Measurements from ENCODE around the gene FKBP7. TPM values are rescaled to one million over a fixed set of nuclear protein-coding genes. Genes with fewer than 3 reads are reported as not detected.

Gene FKBP7
- total and polyA plus RNA-seq, 9 donors: 31.6 to 79.2 (median 44.0) TPM

DNA sequence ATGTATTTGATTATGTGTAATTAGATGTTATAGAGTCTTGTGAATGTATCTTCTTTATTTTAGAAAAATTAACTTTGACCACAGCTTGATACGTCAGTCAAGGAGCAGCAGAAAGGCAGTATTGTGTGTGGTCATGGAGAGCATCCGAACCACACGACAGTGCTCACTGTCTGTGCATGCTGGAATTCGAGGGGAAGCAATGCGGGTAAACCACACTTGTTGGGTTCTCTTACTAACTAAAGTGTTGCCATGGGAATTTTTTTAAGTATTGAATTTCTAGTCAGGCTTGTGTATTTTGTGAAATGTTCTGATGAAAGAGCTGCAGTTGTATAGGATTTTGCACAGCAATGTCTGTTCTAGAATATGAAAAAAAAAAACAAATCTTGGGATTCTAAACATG lies 22.5 kb downstream of the FKBP7 start:
- 87 to 95% (median 94%) methylated on average over 5 of the region's 5 CpGs for WGBS, 3 donors
- Histone ChIP-seq H3K36me3 (no peaks in the 10 kb centered on the region), H3K27me3 (no peaks in the 10 kb centered on the region), H3K27ac (no peak overlapping the region), H3K4me3 (no peak overlapping the region), H3K4me1 (ENCODE audit: insufficient read depth) (peaks cover 1% of the 10 kb centered on the region), H3K9me3 (no peaks in the 10 kb centered on the region)
- TF ChIP-seq EP300 (IDR thresholded peaks at IDR 0.05) (no peak), POLR2A (IDR thresholded peaks at IDR 0.05) (no peak)
- TF ChIP-seq, protein P1, sequence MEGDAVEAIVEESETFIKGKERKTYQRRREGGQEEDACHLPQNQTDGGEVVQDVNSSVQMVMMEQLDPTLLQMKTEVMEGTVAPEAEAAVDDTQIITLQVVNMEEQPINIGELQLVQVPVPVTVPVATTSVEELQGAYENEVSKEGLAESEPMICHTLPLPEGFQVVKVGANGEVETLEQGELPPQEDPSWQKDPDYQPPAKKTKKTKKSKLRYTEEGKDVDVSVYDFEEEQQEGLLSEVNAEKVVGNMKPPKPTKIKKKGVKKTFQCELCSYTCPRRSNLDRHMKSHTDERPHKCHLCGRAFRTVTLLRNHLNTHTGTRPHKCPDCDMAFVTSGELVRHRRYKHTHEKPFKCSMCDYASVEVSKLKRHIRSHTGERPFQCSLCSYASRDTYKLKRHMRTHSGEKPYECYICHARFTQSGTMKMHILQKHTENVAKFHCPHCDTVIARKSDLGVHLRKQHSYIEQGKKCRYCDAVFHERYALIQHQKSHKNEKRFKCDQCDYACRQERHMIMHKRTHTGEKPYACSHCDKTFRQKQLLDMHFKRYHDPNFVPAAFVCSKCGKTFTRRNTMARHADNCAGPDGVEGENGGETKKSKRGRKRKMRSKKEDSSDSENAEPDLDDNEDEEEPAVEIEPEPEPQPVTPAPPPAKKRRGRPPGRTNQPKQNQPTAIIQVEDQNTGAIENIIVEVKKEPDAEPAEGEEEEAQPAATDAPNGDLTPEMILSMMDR (IDR thresholded peaks at IDR 0.05): no peak
- DNase-seq: no peak
- intact Hi-C loops (cut with DNase I): no loop called here

DNA sequence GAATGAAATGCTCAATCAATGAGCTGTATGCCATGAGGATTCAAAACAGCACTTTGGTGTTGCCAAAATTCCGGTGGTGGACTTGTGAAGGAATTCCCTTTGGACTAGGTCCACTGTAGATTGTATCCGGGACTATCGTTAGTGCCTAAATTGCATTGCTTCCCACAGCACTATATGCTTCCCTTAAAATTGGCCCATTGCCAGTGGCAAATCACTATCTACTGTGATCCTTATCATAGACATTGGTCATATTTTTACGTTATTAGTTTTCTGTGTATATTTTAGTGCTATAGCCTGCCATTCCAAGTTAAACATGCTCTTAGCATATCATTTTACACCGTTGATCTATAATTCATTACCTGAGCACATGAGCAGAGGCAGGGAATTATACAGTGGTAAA lies 25.5 kb downstream of the FKBP7 start:
- no peak for DNase-seq
- Histone ChIP-seq H3K27ac (no peak overlapping the region), H3K4me1 (ENCODE audit: insufficient read depth) (peaks cover 6% of the 10 kb centered on the region), H3K9me3 (no peaks in the 10 kb centered on the region), H3K27me3 (no peaks in the 10 kb centered on the region), H3K36me3 (no peaks in the 10 kb centered on the region), H3K4me3 (no peak overlapping the region)
- TF ChIP-seq EP300 (IDR thresholded peaks at IDR 0.05): no peak
- TF ChIP-seq, protein P1 (IDR thresholded peaks at IDR 0.05): no peak
- no peak for TF ChIP-seq POLR2A (IDR thresholded peaks at IDR 0.05)
- intact Hi-C loops (cut with DNase I): no loop called here
- 58 to 76% (median 62%) methylated on average over 5 of the region's 5 CpGs for WGBS, 3 donors

DNA sequence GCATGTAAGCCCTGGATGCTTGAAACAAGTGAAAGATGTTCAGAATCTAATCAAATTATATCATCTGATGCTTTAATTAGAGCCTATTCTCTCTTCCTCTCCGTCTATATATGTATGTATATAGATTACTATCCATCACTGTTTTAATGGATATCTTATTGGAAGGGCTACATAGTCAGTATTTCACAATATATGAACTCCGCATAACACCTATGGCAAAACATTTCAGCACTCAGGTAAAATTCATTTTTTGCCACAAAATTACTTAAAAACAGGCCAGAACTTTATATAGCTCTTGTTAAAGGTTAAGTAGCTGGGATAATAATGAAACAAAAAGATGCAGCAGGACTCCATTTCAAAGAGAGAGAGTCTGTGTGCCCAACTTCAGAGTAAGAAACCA lies 26.1 kb downstream of the FKBP7 start:
- TF ChIP-seq EP300 (IDR thresholded peaks at IDR 0.05): no peak
- TF ChIP-seq POLR2A (IDR thresholded peaks at IDR 0.05): no peak
- TF ChIP-seq, protein P1 (IDR thresholded peaks at IDR 0.05): no peak
- peak overlapping the region; percentile 86 for H3K4me3 ChIP-seq
- H3K27me3 ChIP-seq: no peaks in the 10 kb centered on the region
- H3K36me3 ChIP-seq: no peaks in the 10 kb centered on the region
- peaks cover 6% of the 10 kb centered on the region for H3K4me1 ChIP-seq (ENCODE audit: insufficient read depth)
- 92 to 97% (median 93%) methylated on average over 2 of the region's 2 CpGs for whole genome bisulfite sequencing, 3 donors
- peak overlapping the region in 1 of 2 donors; percentile 98 for H3K27ac ChIP-seq
- no peak for DNase-seq
- intact Hi-C loops (cut with DNase I): no loop called here
- H3K9me3 ChIP-seq: no peaks in the 10 kb centered on the region

DNA sequence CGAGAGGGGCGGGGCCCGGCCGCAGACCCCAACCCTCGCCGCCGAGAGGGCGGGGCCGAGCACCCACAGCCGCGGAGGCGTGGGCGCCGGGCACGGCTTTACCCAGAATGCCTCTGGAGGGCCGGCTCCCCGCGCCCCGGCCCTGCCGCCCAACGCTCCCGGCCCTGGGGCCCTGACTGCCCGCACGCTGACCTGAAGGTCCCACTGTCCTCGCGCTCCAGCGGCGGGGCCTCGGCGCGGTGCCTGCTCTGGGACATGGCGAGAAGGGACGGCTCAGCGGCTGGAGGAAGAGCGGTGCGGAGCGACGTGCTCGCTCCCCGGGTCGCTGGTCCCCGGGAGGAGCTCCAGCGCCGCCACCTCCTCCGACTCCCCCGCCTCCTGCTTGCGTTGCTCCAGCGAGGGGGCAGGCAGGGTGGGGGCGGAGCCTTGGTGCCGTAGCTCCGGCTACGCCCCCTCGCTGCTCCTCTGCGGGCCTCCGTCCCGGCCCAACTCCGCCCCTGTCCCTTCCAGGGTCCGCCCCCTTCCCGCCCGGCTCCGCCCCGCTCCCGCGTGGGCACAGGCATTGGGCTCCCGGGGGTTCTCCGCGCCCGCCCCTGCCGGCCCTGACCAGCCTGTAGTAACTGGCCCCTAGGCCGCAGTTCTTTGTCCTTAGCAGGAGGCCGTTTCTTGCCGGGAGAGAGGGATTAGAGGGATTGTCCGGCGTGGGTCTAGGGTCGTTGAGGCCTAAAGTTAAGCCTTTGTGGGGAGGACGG lies 27.4 kb downstream of the FKBP7 start, which contains the start of the genes PJVK and PRKRA:
Gene PJVK (plus strand): TSS at position 605 of the 752 bp plus-strand sequence. CDS start 2,032 bp downstream, outside the sequence.
Gene PRKRA (minus strand): TSS at position 402 of the 752 bp plus-strand sequence. CDS start 145 bp downstream, at position 257.
- Histone ChIP-seq H3K27me3 (no peaks in the 10 kb centered on the region), H3K27ac (peak within 1 kb of the TSS; percentile 86 to 98), H3K4me1 (ENCODE audit: insufficient read depth) (peaks cover 6% of the 10 kb centered on the region), H3K36me3 (no peaks in the 10 kb centered on the region), H3K4me3 (peak within 1 kb of the TSS; percentile 86), H3K9me3 (no peaks in the 10 kb centered on the region)
- TF ChIP-seq, protein P1 (IDR thresholded peaks at IDR 0.05): peak in 2 of 3 donors; percentile 13 to 31
- peak; percentile 71 for TF ChIP-seq EP300 (IDR thresholded peaks at IDR 0.05)
- peak; percentile 94 for TF ChIP-seq POLR2A (IDR thresholded peaks at IDR 0.05)
- intact Hi-C loops (cut with DNase I): loop anchor here in 3 of 4 donors (1.0 to 2.0 kb wide), 4 partner anchors 27 to 72 kb away; partner anchors contain the start of genes FKBP7 (in 1 of the 3) and PLEKHA3 (in 1 of the 3)
- WGBS, 3 donors: 0 to 4% (median 3%) methylated on average over 56 to 76 of the region's 76 CpGs
- DNase-seq: peak; percentile 98 to 100 (median 99)

All from ovary (tissue), 9 donors.